ENCODE measurements around the gene RAB3IL1. TPM values are rescaled to one million over a fixed set of nuclear protein-coding genes. Genes with fewer than 3 reads are reported as not detected.

The RAB3IL1 gene
- total RNA-seq, 1 experiment from 2014 or later = 7.9 TPM

- DNase-seq (no peak), ATAC-seq (no peak)
- Histone ChIP-seq H3K27ac (ENCODE audit: low read length) (no peak overlapping the region), H3K36me3 (ENCODE audit: low read depth, low read length) (no peaks in the 10 kb centered on the region), H3K4me3 (ENCODE audit: low read length) (no peak overlapping the region), H2AFZ (ENCODE audit: low read length) (no peak overlapping the region), H3K4me2 (ENCODE audit: low read length) (no peak overlapping the region), H3F3A (ENCODE audit: low read length, unreplicated experiment) (no peaks in the 10 kb centered on the region), H3K9ac (ENCODE audit: low read length) (no peak overlapping the region), H3K27me3 (ENCODE audit: low read length) (peaks cover 9% of the 10 kb centered on the region; the same call in 1 of the 2 replicates), H3K9me2 (replicated peaks; ENCODE audit: low read length) (no peaks in the 10 kb centered on the region), H4K20me1 (ENCODE audit: low read length) (no peaks in the 10 kb centered on the region), H3K79me2 (ENCODE audit: low read length) (no peaks in the 10 kb centered on the region), H3K4me1 (ENCODE audit: insufficient read depth, low read length) (no peaks in the 10 kb centered on the region), H3K9me3 (ENCODE audit: low read length) (no peaks in the 10 kb centered on the region)
- intact Hi-C loops (cut with micrococcal nuclease) = no loop called here
- CTCF ChIA-PET = no interaction called here
- BruUV-seq (replicated peaks) = no TSS peak
- no peak for TF ChIP-seq CTCF (conservative IDR thresholded peaks at IDR 0.05; ENCODE audit: low read depth, low read length)
- TF ChIP-seq EZH2 (IDR thresholded peaks at IDR 0.05; ENCODE audit: low read length, unreplicated experiment) = no peak
- TF ChIP-seq EZH2phosphoT487 (IDR thresholded peaks at IDR 0.05; ENCODE audit: borderline replicate concordance, low read length) = no peak
- POLR2A ChIA-PET (ENCODE audit: unreplicated experiment) = no interaction called here
Measured at GRCh38 chr11:61918938-61919704, 1.8 kb upstream of the RAB3IL1 start.

- H3K4me3 ChIP-seq (ENCODE audit: low read length) = no peak overlapping the region
- BruUV-seq (replicated peaks) = no TSS peak
- no peak for DNase-seq
- no peak overlapping the region for H3K9ac ChIP-seq (ENCODE audit: low read length)
- ChIA-PET CTCF (no interaction called here), POLR2A (ENCODE audit: unreplicated experiment) (no interaction called here)
- H3K79me2 ChIP-seq (ENCODE audit: low read length) = no peaks in the 10 kb centered on the region
- no peak overlapping the region for H2AFZ ChIP-seq (ENCODE audit: low read length)
- ATAC-seq = no peak
- H4K20me1 ChIP-seq (ENCODE audit: low read length) = no peaks in the 10 kb centered on the region
- peak overlapping the region; percentile 96; the same call in 1 of the 2 replicates for H3K4me2 ChIP-seq (ENCODE audit: low read length)
- intact Hi-C loops (cut with micrococcal nuclease) = no loop called here
- H3K9me2 ChIP-seq (replicated peaks; ENCODE audit: low read length) = no peaks in the 10 kb centered on the region
- no peaks in the 10 kb centered on the region for H3F3A ChIP-seq (ENCODE audit: low read length, unreplicated experiment)
- no peaks in the 10 kb centered on the region for H3K9me3 ChIP-seq (ENCODE audit: low read length)
- no peak for TF ChIP-seq EZH2 (IDR thresholded peaks at IDR 0.05; ENCODE audit: low read length, unreplicated experiment)
- H3K36me3 ChIP-seq (ENCODE audit: low read depth, low read length) = no peaks in the 10 kb centered on the region
- H3K27me3 ChIP-seq (ENCODE audit: low read length) = peaks cover 9% of the 10 kb centered on the region; the same call in 1 of the 2 replicates
- no peaks in the 10 kb centered on the region for H3K4me1 ChIP-seq (ENCODE audit: insufficient read depth, low read length)
- H3K27ac ChIP-seq (ENCODE audit: low read length) = no peak overlapping the region
Measured at GRCh38 chr11:61918251-61918937, 1.0 kb upstream of the RAB3IL1 start.

GRCh38 chr11:61916737-61917333 is 531 bp downstream of the RAB3IL1 start:
- no peaks in the 10 kb centered on the region for H3K79me2 ChIP-seq (ENCODE audit: low read length)
- no peaks in the 10 kb centered on the region for H4K20me1 ChIP-seq (ENCODE audit: low read length)
- CTCF ChIA-PET = no interaction called here
- peak overlapping the region; percentile 77 for H2AFZ ChIP-seq (ENCODE audit: low read length)
- H3K27me3 ChIP-seq (ENCODE audit: low read length) = peaks cover 9% of the 10 kb centered on the region; the same call in 1 of the 2 replicates
- POLR2A ChIA-PET (ENCODE audit: unreplicated experiment) = interaction anchor here (0.6 kb wide), 1 partner anchor 64 kb away, joined by 7 read pairs; no protein-coding TSS in a partner anchor
- no peaks in the 10 kb centered on the region for H3K9me2 ChIP-seq (replicated peaks; ENCODE audit: low read length)
- ATAC-seq (peak; percentile 7), DNase-seq (no peak)
- no TSS peak for BruUV-seq (replicated peaks)
- H3K9ac ChIP-seq (ENCODE audit: low read length) = peak overlapping the region; percentile 32; the same call in 1 of the 2 replicates
- peak overlapping the region; percentile 74 for H3K4me3 ChIP-seq (ENCODE audit: low read length)
- peak overlapping the region; percentile 96 for H3K4me2 ChIP-seq (ENCODE audit: low read length)
- no peaks in the 10 kb centered on the region for H3K4me1 ChIP-seq (ENCODE audit: insufficient read depth, low read length)
- no peak overlapping the region for H3K27ac ChIP-seq (ENCODE audit: low read length)
- no peak for TF ChIP-seq CTCF (conservative IDR thresholded peaks at IDR 0.05; ENCODE audit: low read depth, low read length)
- no peak for TF ChIP-seq EZH2 (IDR thresholded peaks at IDR 0.05; ENCODE audit: low read length, unreplicated experiment)
- TF ChIP-seq EZH2phosphoT487 (IDR thresholded peaks at IDR 0.05; ENCODE audit: borderline replicate concordance, low read length) = no peak
- H3F3A ChIP-seq (ENCODE audit: low read length, unreplicated experiment) = no peaks in the 10 kb centered on the region
- no peaks in the 10 kb centered on the region for H3K36me3 ChIP-seq (ENCODE audit: low read depth, low read length)
- H3K9me3 ChIP-seq (ENCODE audit: low read length) = no peaks in the 10 kb centered on the region
- intact Hi-C loops (cut with micrococcal nuclease) = no loop called here
